Measurements from ENCODE around the gene WHAMM.

WHAMM gene

DNA sequence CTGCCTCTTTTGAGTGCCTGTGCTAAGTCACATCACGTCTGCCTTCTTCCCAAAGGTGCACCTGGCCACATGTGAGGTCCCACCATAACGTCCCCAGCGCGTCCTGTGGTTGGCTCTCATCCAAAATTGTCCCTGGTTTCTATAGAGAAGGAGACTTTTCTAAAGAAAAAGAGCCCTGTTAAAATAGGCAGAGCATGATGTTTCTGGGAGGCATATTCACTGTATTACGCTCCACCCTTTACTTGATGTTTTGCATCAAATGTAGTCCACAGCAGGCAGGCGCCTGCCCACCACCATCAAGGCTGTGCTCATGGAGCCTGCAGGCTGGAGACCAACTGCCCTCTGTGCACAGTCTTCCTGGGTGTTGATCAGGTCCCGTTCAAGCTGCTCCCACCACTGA, 36.3 kb downstream of the WHAMM start:
- no peak overlapping the region for H2AK5ac ChIP-seq (ENCODE audit: low read length, severe bottlenecking)
- no peak overlapping the region for H3K4me2 ChIP-seq (ENCODE audit: low read length, poor library complexity, severe bottlenecking)
- no peak overlapping the region for H4K91ac ChIP-seq (ENCODE audit: low read length)
- H3K4me3 ChIP-seq (ENCODE audit: insufficient read depth in 1 of 2, low read depth in 1 of 2, low read length in 2 of 2): no peak overlapping the region
- H2AFZ ChIP-seq (ENCODE audit: low read depth, low read length): no peak overlapping the region
- H3K23ac ChIP-seq (ENCODE audit: low read length in 2 of 2): no peak overlapping the region
- peaks cover 11% of the 10 kb centered on the region for H3K4me1 ChIP-seq (ENCODE audit: control insufficient read depth, insufficient read depth, low read depth, low read length)
- H3K14ac ChIP-seq (ENCODE audit: low read length in 2 of 2): no peak overlapping the region
- H2BK5ac ChIP-seq (ENCODE audit: low read depth, low read length, poor library complexity, severe bottlenecking): no peak overlapping the region
- no peaks in the 10 kb centered on the region for H3K79me1 ChIP-seq (replicated peaks; ENCODE audit: low read length, poor library complexity, severe bottlenecking)
- no peak overlapping the region for H3K4ac ChIP-seq (ENCODE audit: low read depth in 1 of 2, low read length in 2 of 2)
- no peak overlapping the region for H3K18ac ChIP-seq (ENCODE audit: low read depth in 1 of 2, low read length in 2 of 2)
- no peak overlapping the region for H2BK12ac ChIP-seq (ENCODE audit: low read length in 2 of 2)
- no peak overlapping the region for H4K8ac ChIP-seq (ENCODE audit: low read length)
- no peak overlapping the region for H3K27ac ChIP-seq (ENCODE audit: low read length, poor library complexity, severe bottlenecking)
- 78% methylated on average over 7 of the region's 7 CpGs for WGBS
- H2BK120ac ChIP-seq (ENCODE audit: low read depth, low read length): no peak overlapping the region
- no peak overlapping the region for H3K9ac ChIP-seq (ENCODE audit: low read length)
- DNase-seq: no peak
- no peaks in the 10 kb centered on the region for H3K36me3 ChIP-seq (ENCODE audit: control insufficient read depth in 1 of 2, insufficient read depth in 2 of 2, low read depth in 1 of 2, low read length in 2 of 2)
- H3K27me3 ChIP-seq (ENCODE audit: control insufficient read depth in 1 of 2, insufficient read depth in 1 of 2, low read length in 2 of 2): no peaks in the 10 kb centered on the region
- H2BK15ac ChIP-seq (ENCODE audit: low read depth, poor library complexity, severe bottlenecking): no peak overlapping the region
- no peaks in the 10 kb centered on the region for H3K9me3 ChIP-seq (ENCODE audit: control insufficient read depth, low read length)

GRCh38 chr15:82846621-82847020, 37.2 kb downstream of the WHAMM start:
- Histone ChIP-seq H2BK5ac (ENCODE audit: low read depth, low read length, poor library complexity, severe bottlenecking) (no peak overlapping the region), H2BK15ac (ENCODE audit: low read depth, poor library complexity, severe bottlenecking) (peak overlapping the region; percentile 15), H2AFZ (ENCODE audit: low read depth, low read length) (no peak overlapping the region), H3K4me2 (ENCODE audit: low read length, poor library complexity, severe bottlenecking) (no peak overlapping the region), H3K23ac (ENCODE audit: low read length in 2 of 2) (no peak overlapping the region), H3K4me1 (ENCODE audit: control insufficient read depth, insufficient read depth, low read depth, low read length) (peaks cover 12% of the 10 kb centered on the region), H2BK12ac (ENCODE audit: low read length in 2 of 2) (no peak overlapping the region), H2AK5ac (ENCODE audit: low read length, severe bottlenecking) (no peak overlapping the region), H3K36me3 (ENCODE audit: control insufficient read depth in 1 of 2, insufficient read depth in 2 of 2, low read depth in 1 of 2, low read length in 2 of 2) (no peaks in the 10 kb centered on the region), H3K4ac (ENCODE audit: low read depth in 1 of 2, low read length in 2 of 2) (no peak overlapping the region), H3K27me3 (ENCODE audit: control insufficient read depth in 1 of 2, insufficient read depth in 1 of 2, low read length in 2 of 2) (no peaks in the 10 kb centered on the region), H4K8ac (ENCODE audit: low read length) (no peak overlapping the region), H3K18ac (ENCODE audit: low read depth in 1 of 2, low read length in 2 of 2) (no peak overlapping the region), H2BK120ac (ENCODE audit: low read depth, low read length) (no peak overlapping the region), H3K9me3 (ENCODE audit: control insufficient read depth, low read length) (no peaks in the 10 kb centered on the region), H3K4me3 (ENCODE audit: insufficient read depth in 1 of 2, low read depth in 1 of 2, low read length in 2 of 2) (no peak overlapping the region), H4K91ac (ENCODE audit: low read length) (no peak overlapping the region), H3K9ac (ENCODE audit: low read length) (no peak overlapping the region), H3K14ac (ENCODE audit: low read length in 2 of 2) (no peak overlapping the region), H3K27ac (ENCODE audit: low read length, poor library complexity, severe bottlenecking) (no peak overlapping the region), H3K79me1 (replicated peaks; ENCODE audit: low read length, poor library complexity, severe bottlenecking) (no peaks in the 10 kb centered on the region)
- no peak for DNase-seq
- 89% methylated on average over 4 of the region's 4 CpGs for WGBS

DNA sequence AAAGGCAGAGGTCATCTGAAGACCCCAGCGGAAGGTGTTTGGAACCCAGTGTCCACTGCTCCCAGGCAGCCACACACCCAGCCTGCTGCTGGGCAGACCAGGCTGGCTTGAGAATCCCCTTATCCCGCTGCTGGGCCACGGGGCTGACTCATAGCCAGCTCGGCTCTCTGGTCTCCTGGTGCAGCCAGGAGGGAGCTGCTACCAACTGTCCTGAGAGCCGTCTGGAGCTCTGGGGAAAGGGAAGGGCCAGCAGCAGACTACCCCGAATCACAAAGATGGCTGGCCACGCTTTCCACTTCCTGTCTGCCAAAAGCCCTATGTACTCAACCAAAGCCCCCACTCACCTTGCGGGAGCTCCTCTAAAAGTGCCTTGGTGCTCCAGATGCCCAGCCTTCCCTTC, 38.3 kb downstream of the WHAMM start:
- Histone ChIP-seq H2BK120ac (ENCODE audit: low read depth, low read length) (no peak overlapping the region), H3K79me1 (replicated peaks; ENCODE audit: low read length, poor library complexity, severe bottlenecking) (no peaks in the 10 kb centered on the region), H2AFZ (ENCODE audit: low read depth, low read length) (no peak overlapping the region), H3K23ac (ENCODE audit: low read length in 2 of 2) (no peak overlapping the region), H2AK5ac (ENCODE audit: low read length, severe bottlenecking) (no peak overlapping the region), H3K9ac (ENCODE audit: low read length) (no peak overlapping the region), H3K4ac (ENCODE audit: low read depth in 1 of 2, low read length in 2 of 2) (no peak overlapping the region), H2BK15ac (ENCODE audit: low read depth, poor library complexity, severe bottlenecking) (no peak overlapping the region), H3K4me1 (ENCODE audit: control insufficient read depth, insufficient read depth, low read depth, low read length) (peaks cover 16% of the 10 kb centered on the region), H3K4me2 (ENCODE audit: low read length, poor library complexity, severe bottlenecking) (no peak overlapping the region), H4K91ac (ENCODE audit: low read length) (no peak overlapping the region), H2BK5ac (ENCODE audit: low read depth, low read length, poor library complexity, severe bottlenecking) (no peak overlapping the region), H3K18ac (ENCODE audit: low read depth in 1 of 2, low read length in 2 of 2) (no peak overlapping the region), H3K14ac (ENCODE audit: low read length in 2 of 2) (no peak overlapping the region), H3K4me3 (ENCODE audit: insufficient read depth in 1 of 2, low read depth in 1 of 2, low read length in 2 of 2) (no peak overlapping the region), H3K27ac (ENCODE audit: low read length, poor library complexity, severe bottlenecking) (no peak overlapping the region), H4K8ac (ENCODE audit: low read length) (no peak overlapping the region), H2BK12ac (ENCODE audit: low read length in 2 of 2) (no peak overlapping the region), H3K36me3 (ENCODE audit: control insufficient read depth in 1 of 2, insufficient read depth in 2 of 2, low read depth in 1 of 2, low read length in 2 of 2) (no peaks in the 10 kb centered on the region), H3K9me3 (ENCODE audit: control insufficient read depth, low read length) (no peaks in the 10 kb centered on the region), H3K27me3 (ENCODE audit: control insufficient read depth in 1 of 2, insufficient read depth in 1 of 2, low read length in 2 of 2) (no peaks in the 10 kb centered on the region)
- DNase-seq: peak; percentile 14
- 60% methylated on average over 7 of the region's 8 CpGs for WGBS

DNA sequence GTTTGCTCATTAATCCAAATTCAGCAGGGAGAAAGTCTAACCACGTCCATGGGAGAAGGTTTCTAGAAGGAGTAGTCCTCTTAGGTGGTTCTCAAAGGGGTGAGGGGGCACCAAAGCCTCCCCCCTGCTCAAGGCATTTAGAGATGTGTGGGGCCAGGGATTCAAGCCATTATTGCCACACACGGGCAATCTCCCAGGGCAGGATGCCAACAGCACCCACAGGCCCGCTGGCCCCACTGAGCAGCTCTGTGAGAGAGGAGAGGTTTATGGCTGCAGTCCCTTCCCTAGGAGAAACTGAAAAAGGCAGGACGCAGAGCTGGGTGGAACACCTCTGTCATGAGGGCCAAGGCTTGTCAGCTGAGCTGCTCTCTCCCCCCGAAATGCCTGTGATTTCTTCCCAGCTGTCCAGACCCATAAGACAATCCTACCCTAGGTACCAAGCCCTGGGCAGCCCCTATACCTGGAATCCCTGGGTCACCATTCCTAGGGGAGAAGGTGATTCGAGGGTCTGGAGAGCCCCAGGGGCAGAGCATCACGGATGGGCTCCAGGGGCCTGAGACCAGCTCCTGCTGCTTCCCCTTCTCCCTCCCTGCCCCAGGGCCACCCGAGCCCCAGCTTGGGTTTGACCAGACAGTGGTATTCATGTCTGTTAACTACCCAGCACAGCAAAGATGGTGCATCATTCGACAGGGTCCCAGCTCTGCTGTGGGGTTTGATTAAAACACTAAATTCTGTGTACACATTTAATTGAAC, 39.0 kb downstream of the WHAMM start:
- no peak overlapping the region for H4K91ac ChIP-seq (ENCODE audit: low read length)
- no peak overlapping the region for H3K4me2 ChIP-seq (ENCODE audit: low read length, poor library complexity, severe bottlenecking)
- H3K27me3 ChIP-seq (ENCODE audit: control insufficient read depth in 1 of 2, insufficient read depth in 1 of 2, low read length in 2 of 2): no peaks in the 10 kb centered on the region
- no peak overlapping the region for H2BK12ac ChIP-seq (ENCODE audit: low read length in 2 of 2)
- no peak overlapping the region for H2BK120ac ChIP-seq (ENCODE audit: low read depth, low read length)
- no peak overlapping the region for H3K4ac ChIP-seq (ENCODE audit: low read depth in 1 of 2, low read length in 2 of 2)
- no peak overlapping the region for H2BK15ac ChIP-seq (ENCODE audit: low read depth, poor library complexity, severe bottlenecking)
- H3K79me1 ChIP-seq (replicated peaks; ENCODE audit: low read length, poor library complexity, severe bottlenecking): no peaks in the 10 kb centered on the region
- no peak overlapping the region for H3K18ac ChIP-seq (ENCODE audit: low read depth in 1 of 2, low read length in 2 of 2)
- peaks cover 16% of the 10 kb centered on the region for H3K4me1 ChIP-seq (ENCODE audit: control insufficient read depth, insufficient read depth, low read depth, low read length)
- no peaks in the 10 kb centered on the region for H3K9me3 ChIP-seq (ENCODE audit: control insufficient read depth, low read length)
- no peak overlapping the region for H3K9ac ChIP-seq (ENCODE audit: low read length)
- no peak overlapping the region for H3K23ac ChIP-seq (ENCODE audit: low read length in 2 of 2)
- no peak overlapping the region for H3K4me3 ChIP-seq (ENCODE audit: insufficient read depth in 1 of 2, low read depth in 1 of 2, low read length in 2 of 2)
- H2BK5ac ChIP-seq (ENCODE audit: low read depth, low read length, poor library complexity, severe bottlenecking): no peak overlapping the region
- H2AK5ac ChIP-seq (ENCODE audit: low read length, severe bottlenecking): no peak overlapping the region
- 93% methylated on average over 8 of the region's 9 CpGs for WGBS
- no peak overlapping the region for H3K14ac ChIP-seq (ENCODE audit: low read length in 2 of 2)
- H2AFZ ChIP-seq (ENCODE audit: low read depth, low read length): no peak overlapping the region
- H3K36me3 ChIP-seq (ENCODE audit: control insufficient read depth in 1 of 2, insufficient read depth in 2 of 2, low read depth in 1 of 2, low read length in 2 of 2): no peaks in the 10 kb centered on the region
- no peak overlapping the region for H3K27ac ChIP-seq (ENCODE audit: low read length, poor library complexity, severe bottlenecking)
- no peak overlapping the region for H4K8ac ChIP-seq (ENCODE audit: low read length)
- no peak for DNase-seq

Data from mesenchymal stem cell (in vitro differentiated cells and primary cell).